ENCODE measurements around the gene SERPINB11. TPM values are rescaled to one million over a fixed set of nuclear protein-coding genes. Genes with fewer than 3 reads are reported as not detected.

SERPINB11 gene
- total RNA-seq, 2 donors from 2014 or later: not detected

GRCh38 chr18:63679820-63680606 is 22.7 kb upstream of the SERPINB11 start:
- H3K9me3 ChIP-seq: no peaks in the 10 kb centered on the region
- H3K4me3 ChIP-seq: no peak overlapping the region
- TF ChIP-seq CTCF (IDR thresholded peaks at IDR 0.05): no peak
- H3K4me1 ChIP-seq: no peaks in the 10 kb centered on the region
- no peak for DNase-seq (ENCODE audit: low spot score)
- no peak overlapping the region for H3K27ac ChIP-seq
- no peaks in the 10 kb centered on the region for H3K27me3 ChIP-seq
- H3K36me3 ChIP-seq: no peaks in the 10 kb centered on the region

- Histone ChIP-seq H3K9me3 (no peaks in the 10 kb centered on the region), H3K27ac (no peak overlapping the region), H3K36me3 (no peaks in the 10 kb centered on the region), H3K27me3 (no peaks in the 10 kb centered on the region), H3K4me3 (no peak overlapping the region), H3K4me1 (no peaks in the 10 kb centered on the region)
- no peak for TF ChIP-seq CTCF (IDR thresholded peaks at IDR 0.05)
- DNase-seq (ENCODE audit: low spot score): no peak
Observed at GRCh38 chr18:63681449-63682340, 21.1 kb upstream of the SERPINB11 start.

GRCh38 chr18:63683152-63683551 is 19.6 kb upstream of the SERPINB11 start:
- no peak for TF ChIP-seq CTCF (IDR thresholded peaks at IDR 0.05)
- H3K4me3 ChIP-seq: no peak overlapping the region
- no peak for DNase-seq (ENCODE audit: low spot score)
- H3K36me3 ChIP-seq: no peaks in the 10 kb centered on the region
- H3K27me3 ChIP-seq: no peaks in the 10 kb centered on the region
- no peak overlapping the region for H3K27ac ChIP-seq
- no peaks in the 10 kb centered on the region for H3K4me1 ChIP-seq
- H3K9me3 ChIP-seq: no peaks in the 10 kb centered on the region

GRCh38 chr18:63683890-63684289 is 18.9 kb upstream of the SERPINB11 start:
- no peaks in the 10 kb centered on the region for H3K4me1 ChIP-seq
- no peak for DNase-seq (ENCODE audit: low spot score)
- H3K27ac ChIP-seq: no peak overlapping the region
- H3K4me3 ChIP-seq: no peak overlapping the region
- H3K9me3 ChIP-seq: no peaks in the 10 kb centered on the region
- H3K27me3 ChIP-seq: no peaks in the 10 kb centered on the region
- H3K36me3 ChIP-seq: no peaks in the 10 kb centered on the region
- TF ChIP-seq CTCF (IDR thresholded peaks at IDR 0.05): no peak

GRCh38 chr18:63684718-63685117 is 18.0 kb upstream of the SERPINB11 start:
- Histone ChIP-seq H3K27me3 (no peaks in the 10 kb centered on the region), H3K36me3 (no peaks in the 10 kb centered on the region), H3K4me3 (no peak overlapping the region), H3K9me3 (no peaks in the 10 kb centered on the region), H3K27ac (no peak overlapping the region), H3K4me1 (no peaks in the 10 kb centered on the region)
- no peak for DNase-seq (ENCODE audit: low spot score)
- no peak for TF ChIP-seq CTCF (IDR thresholded peaks at IDR 0.05)

All from right atrium auricular region (tissue), 2 donors.